Measurements from ENCODE around the gene TALDO1.

Gene TALDO1

DNA sequence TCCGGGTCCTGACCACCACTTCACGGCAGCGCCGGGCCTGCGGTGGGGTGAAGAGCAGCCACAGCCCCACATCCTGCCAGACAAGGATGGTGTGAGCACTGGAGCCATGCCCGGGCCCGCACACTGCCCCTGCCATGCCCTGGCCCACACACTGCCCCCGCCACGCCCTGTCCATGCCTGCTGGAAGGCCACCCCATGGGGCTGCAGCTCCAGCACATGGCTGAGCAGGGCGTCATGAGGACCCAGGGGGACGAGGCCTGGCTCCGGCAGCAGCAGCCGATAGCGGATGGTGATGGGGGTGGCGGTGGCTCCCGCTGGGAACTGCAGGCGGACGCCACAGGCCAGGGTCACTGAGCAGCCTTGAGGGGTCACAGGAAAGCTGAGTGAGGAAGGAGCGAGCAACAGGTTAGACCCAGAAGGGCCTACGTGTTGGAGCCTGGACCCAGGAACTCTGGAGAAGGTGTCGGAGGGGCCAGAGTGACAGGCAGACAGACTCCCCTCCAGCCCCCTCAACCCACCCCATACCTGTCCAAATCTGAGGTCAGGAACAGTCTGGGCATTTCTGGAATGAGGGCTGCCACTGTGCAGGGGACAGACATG is 54.9 kb downstream of the TALDO1 start:
- no peak for DNase-seq

- no peak for DNase-seq
Observed at GRCh38 chr11:802693-803466, 55.6 kb downstream of the TALDO1 start.

GRCh38 chr11:803467-803742 is 56.1 kb downstream of the TALDO1 start:
- no peak for DNase-seq

DNA sequence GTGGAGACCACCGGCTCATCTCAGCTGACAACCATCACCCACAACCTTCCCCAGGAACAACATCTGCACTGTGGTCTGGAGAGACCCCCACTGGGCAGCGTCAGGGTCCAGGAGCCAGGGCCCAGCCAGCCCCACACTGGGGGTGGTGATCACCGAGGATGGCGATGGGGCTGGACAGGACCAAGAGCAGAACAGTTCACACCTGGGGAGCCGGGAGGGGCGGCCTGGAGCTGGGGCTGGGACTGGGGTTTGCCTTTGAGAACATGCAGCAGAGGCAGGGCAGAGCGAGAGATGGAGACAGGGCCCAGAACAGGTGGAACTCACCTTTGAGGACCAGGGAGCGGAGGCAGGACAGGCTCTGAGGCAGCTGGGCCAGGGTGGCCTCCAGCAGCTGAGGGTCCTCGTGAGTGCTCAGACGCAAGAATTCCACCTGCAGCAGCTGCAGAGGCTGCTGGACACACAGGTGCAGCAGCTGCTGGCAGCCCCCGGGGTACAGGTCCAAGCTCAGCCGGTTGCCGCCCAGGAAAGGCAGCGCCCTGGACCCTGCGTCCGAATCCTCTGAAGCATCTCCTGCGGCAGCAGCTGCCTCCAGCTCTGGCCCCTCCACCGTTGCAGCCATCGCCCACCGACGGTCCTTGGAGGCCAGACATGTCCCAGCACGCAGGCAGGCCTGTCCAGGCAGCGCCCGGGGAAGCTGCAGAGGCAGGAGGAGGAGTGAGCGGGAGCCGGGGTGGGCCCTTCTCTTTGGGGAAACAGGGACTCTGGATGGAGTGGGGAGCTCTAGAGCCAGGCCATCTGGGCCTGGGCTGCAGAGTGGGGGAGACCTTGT is 56.7 kb downstream of the TALDO1 start:
- DNase-seq, result no peak

DNA sequence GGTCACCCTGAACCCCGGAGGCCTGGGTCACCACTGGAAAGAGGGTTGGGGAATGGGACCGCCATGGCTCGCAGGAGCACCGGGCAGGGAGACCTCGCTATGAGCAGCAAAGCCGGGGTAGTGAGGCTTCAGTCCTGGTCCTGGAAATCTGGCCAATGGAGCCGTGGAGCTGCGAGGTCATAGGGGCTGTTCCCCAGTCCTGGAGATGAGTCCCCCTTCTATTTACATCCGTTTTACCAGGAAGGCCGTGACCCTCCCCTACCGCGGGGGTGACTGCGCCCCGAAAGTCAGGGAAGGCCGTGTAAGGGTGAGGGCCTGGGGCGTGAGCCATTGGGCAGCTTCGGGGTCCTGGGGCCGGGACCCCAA is 57.3 kb downstream of the TALDO1 start:
- no peak for DNase-seq

- DNase-seq, result no peak
Observed at GRCh38 chr11:808427-809286, 61.4 kb downstream of the TALDO1 start.

- DNase-seq, result peak; percentile 92 to 97
Observed at GRCh38 chr11:809287-810039, 62.2 kb downstream of the TALDO1 start, which contains the start of gene RPLP2. TSS of gene RPLP2 (plus strand) at chr11:809967. CDS start at chr11:810235, 268 bp downstream.

- DNase-seq, result no peak
Observed at GRCh38 chr11:810040-810567, 62.8 kb downstream of the TALDO1 start.

DNA sequence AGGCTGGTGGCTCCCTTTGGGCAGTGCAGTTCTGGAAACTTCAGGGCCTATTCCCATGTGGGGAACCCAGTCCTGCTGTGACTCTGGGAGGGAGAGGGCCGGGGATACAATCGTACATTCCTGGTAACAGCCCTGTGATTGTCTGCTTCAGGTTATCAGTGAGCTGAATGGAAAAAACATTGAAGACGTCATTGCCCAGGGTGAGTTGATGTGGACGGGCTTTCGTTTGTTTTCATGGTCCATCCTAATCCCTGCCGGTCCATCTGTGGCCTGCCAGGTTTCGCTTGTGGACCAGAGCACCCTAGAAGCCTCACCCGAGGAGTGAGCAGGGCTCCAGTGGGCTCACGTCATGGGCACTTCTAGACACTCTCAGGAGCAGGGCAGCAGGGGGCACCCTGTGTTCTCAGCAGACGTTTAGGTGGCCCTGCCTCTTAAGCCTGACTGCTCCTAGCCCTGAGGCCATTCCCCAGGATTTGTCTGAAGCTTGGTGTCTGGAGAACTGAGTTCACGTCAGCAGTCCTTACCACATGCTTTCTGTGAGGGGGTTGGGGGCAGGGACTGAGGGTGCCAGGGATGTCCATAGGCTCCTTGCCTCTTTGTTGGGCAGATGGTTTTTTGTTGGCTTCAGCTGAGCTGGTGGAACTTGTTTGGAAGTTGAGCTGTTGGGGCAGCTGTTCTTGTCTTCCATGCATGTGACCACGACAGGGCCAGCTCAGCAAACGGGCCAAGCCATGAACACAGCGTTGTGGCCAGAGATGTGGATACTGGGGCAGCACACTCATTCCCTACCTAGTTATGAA is 64.4 kb downstream of the TALDO1 start:
- DNase-seq, result no peak

DNA sequence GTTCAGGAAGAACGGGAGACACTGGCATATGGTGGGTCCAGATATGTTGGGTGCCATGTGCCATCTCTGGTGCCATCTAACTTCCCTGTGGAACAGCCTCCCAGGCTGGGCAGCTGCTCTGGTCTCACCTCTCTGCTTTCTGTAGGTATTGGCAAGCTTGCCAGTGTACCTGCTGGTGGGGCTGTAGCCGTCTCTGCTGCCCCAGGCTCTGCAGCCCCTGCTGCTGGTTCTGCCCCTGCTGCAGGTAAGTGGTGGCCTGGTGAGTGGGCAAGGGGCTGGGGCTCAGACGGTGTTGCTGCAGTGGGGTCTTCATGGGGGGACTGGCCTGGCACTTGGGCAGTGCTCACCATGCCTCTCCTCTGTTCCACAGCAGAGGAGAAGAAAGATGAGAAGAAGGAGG is 65.1 kb downstream of the TALDO1 start:
- no peak for DNase-seq

DNA sequence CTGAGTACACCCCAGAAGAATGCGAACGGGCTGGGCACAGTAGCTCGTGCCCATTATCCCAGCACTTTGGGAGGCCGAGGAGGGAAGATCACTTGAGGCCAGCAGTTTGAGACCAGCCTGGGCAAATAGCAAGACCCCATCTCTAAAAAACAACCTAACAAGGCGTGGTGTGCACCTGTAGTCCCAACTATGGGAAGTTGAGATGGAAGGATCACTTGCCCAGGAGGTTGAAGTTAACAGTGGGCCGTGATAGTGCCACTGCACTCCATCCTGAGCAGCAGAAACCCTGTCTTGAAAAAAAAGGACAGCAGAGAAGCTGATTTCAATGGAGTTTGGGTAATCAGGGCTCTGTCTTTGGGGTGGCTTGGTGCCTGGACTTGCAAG is 65.8 kb downstream of the TALDO1 start:
- no peak for DNase-seq

DNA sequence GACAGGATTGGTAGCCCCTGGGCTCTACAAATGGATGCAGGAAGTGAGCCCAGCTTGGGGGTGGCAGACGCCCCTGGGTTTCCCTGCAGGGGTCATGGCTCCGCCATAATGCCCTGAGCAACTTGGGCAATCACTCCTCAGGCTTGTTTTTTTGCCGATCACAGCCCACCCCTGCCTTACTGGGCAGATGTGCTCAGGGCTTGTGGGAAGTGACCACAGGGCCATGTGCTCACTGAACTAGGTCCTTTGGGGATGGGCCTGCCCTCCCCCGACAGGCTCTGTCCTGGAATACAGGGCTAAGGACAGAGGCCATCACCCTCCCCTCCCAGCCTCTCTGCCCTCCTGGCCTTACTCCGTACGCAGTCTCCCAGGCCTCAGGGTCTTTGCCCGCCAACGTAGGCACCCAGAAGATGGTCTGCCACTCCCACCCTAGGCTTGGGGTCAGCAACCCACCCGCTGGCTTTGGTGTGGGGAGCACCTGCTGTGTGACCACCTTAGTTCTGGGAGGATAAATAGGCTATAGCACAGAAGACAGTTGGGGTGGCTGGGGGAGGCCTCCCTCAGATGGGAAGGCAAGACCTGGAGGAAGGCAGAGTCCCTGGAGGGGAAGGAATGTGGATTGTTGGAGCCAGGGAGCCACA is 66.3 kb downstream of the TALDO1 start:
- DNase-seq, result no peak

Measured in bone marrow (tissue), 2 donors.